ENCODE data around the gene TPGS2.
"Not testable (repeated sequence)": the region's sequence is repeated elsewhere in the genome, so short reads cannot be mapped to it uniquely, and the experiment has no call there.

TPGS2 gene

DNA sequence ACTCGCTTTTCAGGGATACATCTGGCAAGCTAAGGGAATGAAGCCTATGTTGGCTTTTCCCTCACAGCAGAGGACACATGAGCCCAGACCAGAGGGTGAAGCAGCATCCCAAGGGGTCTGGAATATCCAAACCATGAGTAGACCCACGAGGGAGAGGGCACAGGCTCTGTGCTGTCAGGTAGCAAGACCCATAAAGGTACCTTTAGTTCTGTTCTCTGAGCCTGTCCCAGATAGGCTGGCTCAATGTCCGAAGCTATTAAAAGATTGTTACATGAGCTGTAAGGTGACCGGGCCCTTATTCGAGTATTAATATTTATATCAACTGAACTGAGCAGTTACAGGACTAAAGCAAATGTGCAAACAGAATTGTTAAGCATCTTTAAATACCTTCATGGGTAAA lies 52.2 kb downstream of the TPGS2 start:
- FAIRE-seq (no peak), DNase-seq (ENCODE audit: low spot score) (no peak)

DNA sequence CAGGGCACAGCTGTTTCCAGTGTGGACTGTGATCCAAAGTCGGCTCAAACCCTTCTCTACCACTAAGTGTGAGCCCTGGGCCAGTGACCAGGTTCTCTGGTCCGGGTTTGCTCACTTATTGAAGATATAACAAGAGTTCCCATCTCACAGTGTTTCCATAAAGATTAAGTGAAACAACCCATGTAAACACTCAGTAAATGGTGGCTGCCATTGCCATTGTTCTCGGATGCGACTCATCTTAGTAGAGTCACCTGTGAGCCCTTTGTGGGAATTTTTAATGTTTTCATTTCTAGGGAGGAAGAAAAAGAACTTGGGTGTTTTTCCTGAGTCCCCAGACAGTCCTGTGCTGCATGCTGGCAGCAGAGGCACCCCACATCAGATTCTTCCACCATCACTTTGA lies 53.4 kb downstream of the TPGS2 start:
- no peak for DNase-seq (ENCODE audit: low spot score)
- FAIRE-seq = no peak

DNA sequence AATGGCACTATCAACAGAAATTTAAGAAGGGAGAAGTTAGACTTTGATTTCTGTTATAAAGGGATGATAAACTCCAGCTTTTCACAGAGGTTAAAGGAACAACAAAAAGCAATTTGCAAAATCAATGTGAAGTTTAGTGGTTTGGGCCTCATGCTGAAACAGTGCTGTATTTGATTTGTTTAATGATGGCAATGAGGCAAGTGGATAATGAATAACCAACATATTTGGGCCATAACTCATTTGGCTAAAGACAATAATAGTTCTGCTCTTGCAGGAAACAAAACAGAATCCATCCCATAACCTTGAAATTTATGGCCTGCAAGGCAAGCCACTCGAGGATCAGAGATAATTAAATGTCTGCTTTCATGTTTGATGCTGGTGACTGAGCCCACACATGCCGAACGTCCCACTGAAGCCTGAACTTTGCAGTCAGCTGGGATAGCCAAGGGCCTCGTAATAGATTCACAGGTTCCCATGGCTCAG lies 56.5 kb downstream of the TPGS2 start:
- no peak for FAIRE-seq

DNA sequence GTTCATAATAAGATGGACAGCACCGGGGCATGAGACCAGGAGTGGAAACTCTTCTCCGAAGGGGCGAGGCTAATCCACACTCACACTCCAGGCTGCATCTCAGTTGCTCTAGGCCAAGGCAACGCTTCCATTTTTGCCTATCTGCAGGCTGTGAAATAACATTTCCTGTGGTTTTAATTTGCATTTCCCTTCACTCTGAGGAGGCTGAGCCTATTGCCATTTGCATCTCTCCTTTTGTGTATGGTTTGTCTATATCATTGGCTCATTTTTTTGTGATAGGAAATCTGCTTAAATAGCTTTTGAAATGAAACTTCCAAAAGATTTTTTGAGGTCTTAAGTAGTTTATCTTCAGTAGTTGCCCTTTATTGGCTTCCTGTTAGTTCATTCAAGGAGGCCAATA lies 57.6 kb downstream of the TPGS2 start:
- FAIRE-seq = no peak

More for the DNA sequence above, 56.5 kb downstream of the TPGS2 start:
- no peak for DNase-seq (ENCODE audit: low spot score)

DNA sequence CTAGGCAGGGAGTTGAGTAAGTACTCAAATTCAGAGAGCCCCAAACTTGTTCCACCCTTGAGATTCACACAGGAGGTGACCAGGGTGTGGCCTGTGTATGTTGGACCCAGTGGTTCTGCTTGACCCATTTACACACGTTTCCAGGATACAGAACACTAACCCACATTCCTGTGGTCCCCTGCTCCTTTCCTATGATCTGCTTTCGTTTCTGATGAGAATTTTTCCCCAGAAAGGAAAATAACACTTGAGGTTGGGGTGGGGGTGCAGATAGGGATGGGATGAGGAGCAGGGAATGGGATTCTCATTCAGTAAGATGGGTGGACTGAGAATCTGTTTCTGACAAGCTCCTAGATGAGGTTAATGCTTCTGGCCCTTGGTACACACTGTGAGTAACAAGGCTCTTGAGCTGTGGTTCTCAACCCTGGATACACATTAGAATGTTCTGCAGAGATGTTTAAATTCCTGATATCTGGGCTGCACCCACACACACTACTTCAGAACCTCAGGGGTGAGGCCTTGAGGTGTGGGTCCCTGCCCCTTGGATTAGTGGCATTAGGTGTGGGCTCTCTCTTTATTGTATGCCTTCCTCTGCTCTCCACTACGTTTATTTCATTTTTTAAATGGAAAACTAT lies 58.4 kb downstream of the TPGS2 start:
- FAIRE-seq (no peak), DNase-seq (ENCODE audit: low spot score) (no peak)

More for the DNA sequence above, 57.6 kb downstream of the TPGS2 start:
- no peak for DNase-seq (ENCODE audit: low spot score)

DNA sequence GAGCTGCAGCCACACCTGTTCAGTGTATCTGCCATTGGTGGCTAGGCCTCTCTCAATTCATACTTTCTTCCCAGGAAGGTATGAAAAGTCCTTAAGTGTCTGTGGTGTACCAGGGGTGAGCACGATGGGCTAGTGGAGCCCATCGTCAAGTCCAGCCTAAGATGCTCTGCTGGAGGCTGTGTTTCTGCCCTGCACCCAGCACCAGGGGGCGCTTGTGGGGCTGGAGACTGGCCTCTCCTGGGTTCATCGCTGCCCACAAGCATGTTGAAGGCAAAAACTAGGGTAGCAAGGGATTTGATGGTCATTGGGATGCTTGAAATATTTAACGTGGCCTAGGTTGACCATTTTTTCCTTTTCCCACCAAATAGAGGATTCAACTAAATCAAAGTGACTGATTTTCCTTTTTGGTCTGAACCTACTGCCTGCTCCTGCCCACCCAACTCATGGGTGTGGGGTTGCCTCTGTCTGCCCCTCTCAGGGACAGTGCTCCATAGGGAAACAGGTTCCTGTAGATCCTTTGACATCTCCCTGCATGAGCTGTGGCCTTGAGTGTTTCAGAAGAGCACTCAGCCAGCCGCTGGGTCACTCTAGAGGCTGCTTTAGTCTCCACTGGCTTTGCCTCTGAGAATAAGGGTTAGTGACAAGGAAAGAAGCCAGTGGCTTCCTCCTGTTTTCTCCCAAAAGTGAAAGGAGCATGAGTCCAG lies 59.0 kb downstream of the TPGS2 start:
- DNase-seq (ENCODE audit: low spot score) = no peak
- FAIRE-seq = no peak

DNA sequence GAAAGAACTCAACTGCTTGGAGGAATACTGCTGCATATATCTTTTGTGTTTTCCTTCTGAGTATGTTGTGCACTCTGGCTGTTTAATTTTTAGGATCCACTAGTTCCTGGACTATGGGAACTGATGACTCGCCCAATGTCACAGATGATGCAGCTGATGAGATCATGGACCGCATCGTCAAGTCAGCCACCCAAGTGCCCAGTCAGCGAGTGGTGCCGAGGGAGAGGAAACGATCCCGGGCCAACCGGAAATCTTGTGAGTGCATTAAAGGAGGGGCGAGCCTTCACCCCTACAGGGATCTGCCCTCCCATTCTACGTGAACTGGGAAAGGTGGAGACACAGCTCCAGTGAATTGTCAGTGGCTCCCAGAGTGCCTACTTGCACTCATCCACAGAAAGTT lies 59.6 kb downstream of the TPGS2 start:
- DNase-seq (ENCODE audit: low spot score) = no peak
- FAIRE-seq = no peak

DNA sequence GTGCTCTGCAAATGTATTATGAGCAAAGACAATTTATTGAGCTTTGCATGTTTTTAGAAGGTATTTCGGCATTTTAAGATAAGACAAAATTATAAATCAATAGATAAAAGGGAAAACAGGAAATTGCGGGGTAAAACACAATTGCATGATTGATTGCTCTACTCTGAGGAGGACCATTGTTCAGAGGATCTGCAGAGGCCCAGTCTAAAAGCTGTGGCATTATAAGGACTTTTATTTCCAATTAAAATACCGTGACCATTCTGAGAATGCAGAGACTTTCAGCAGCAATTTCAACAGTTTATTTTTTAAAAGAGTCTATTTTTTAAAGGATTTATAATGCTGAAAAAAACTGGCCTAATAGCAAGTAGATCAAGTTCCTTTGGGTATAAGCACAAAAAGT lies 62.0 kb downstream of the TPGS2 start:
- DNase-seq (ENCODE audit: low spot score) (no peak), FAIRE-seq (no peak)

DNA sequence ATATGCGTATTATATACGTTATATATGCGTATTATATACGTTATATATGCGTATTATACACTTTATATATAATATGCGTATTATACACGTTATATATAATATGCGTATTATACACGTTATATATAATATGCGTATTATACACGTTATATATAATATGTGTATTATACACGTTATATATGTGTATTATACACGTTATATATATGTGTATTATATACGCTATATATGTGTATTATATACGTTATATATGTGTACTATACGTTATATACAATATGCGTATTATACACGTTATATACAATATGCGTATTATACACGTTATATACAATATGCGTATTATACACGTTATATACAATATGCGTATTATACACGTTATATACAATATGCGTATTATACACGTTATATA lies 65.8 kb downstream of the TPGS2 start:
- not testable (repeated sequence) for FAIRE-seq

DNA sequence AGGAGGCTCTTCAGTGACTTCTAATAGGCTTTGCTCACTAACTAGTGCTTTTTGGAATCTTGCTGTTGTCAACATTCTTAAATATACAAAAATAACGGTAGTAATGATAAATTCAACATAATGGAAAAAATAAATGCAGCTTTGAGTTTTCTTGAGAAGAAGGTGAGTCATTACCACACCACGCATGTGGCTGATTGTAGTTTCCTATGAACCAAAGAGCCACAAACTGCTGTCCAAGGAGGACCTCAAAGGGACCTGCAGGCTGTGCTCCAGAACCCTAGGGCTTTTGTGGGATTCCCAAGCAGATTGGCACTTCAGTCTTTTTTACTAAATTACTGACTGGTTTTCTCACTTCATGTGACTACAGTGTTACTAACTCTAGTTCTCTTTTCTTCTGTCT lies 66.7 kb downstream of the TPGS2 start:
- FAIRE-seq (no peak), DNase-seq (ENCODE audit: low spot score) (no peak)

More for the DNA sequence above, 65.8 kb downstream of the TPGS2 start:
- not testable (repeated sequence) for DNase-seq (ENCODE audit: low spot score)

DNA sequence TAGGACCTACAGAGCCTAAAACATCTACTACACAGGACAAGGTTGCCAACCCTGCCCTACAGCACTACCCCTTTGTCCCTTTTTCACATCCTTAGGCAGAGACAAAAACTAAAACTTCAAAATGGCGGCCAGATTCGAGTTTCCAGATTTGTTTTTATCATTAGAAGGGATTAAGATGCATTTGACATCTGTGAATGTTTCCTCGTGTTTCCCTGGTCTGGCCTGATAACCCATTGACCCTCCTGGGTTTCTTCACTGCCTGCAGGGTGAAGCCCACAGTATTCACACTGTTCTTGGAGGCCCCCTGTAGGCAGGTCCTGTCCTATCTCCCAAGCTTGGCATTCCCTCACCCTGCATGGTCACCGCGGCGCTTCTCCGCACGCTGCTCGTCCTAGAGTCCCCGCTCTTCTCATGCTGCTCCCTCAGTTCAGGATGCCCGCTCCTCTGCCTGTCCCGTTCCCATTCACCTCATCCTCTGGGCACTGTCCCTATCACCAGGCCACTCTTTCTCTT lies 67.6 kb downstream of the TPGS2 start:
- no peak for DNase-seq (ENCODE audit: low spot score)
- FAIRE-seq = no peak

DNA sequence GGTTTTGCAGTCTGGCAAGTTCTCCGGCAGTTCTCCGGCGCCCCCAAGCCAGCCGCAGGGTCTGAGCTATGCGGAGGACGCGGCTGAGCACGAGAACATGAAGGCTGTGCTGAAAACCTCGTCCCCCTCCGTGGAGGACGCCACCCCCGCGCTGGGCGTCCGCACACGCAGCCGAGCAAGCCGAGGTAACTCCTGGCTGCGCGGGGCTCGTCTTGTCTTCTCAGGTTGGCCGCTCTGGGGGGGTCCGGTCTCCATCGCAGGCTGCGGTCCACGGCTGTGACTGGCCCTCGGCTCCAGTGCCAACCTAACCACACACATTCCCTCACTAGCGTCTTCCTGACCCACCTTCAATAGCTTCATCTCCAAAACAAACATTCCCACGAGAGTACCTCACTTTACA lies 68.2 kb downstream of the TPGS2 start:
- DNase-seq (ENCODE audit: low spot score) = no peak
- FAIRE-seq = no peak

DNA sequence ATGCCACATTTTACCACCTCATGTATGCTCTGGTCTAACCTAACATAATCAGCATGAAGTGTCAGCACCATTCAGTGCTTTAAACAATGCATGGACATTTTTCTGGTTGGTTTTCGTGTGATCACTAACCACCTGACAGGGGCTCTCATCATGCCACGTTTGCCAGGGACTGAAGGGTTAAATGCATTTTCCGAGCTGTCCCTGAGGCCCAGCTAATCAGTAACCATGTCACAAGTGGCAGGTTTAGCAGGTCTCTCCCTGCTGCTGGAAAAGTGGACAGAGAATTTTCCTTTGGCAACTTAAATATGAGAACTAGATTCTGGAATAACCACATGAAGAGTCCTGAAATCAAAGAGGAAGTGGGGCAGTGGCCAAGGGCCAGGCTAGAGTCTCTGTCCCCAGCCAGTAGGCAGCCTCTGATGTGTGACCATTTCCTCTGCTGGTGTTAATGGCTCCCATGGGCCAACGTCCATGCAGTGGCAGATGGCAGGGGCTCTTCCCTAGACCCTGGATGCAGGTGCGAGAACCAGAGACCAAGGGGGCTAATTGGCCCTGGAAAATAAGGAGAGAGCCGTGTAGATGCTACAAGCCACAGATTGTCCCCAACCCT lies 69.5 kb downstream of the TPGS2 start:
- DNase-seq (ENCODE audit: low spot score) (no peak), FAIRE-seq (no peak)

DNA sequence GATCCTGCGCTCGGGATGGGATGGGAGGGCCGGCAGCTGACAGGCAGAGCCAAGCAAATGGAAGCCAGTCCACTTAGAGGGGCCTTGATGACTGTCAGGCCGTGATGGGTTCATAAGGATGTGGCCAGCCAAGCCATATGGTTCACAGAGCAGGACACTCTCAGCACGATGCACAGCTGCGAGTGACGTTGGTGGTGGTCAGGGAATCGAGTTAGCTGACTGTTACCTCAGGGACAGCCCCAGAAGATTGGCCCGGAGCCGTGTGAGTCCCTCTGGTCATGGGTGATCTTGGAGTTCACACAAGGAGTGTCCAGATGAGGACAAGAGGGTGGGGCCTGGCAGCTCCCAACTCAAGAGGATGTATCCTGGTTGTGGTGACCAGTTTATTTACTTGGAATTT lies 70.2 kb downstream of the TPGS2 start:
- DNase-seq (ENCODE audit: low spot score) (no peak), FAIRE-seq (no peak)

DNA sequence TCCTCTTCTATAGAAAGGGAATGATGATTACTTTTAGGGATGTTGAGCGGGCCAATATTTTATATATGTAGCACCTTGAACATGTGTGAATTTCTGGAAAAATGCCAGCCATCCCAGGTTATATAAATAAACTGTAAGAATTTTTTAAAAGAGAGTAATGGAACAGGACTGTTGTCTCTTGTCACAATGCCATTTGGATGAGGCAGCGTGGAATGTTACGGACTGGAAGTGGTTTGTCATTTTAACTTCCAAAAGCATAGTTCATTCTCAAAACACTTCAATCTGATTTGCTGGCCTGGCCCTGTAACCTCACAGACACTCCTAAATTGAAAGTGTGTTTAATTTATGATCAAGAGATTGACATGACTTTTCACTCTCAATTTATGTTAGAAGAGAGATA lies 70.8 kb downstream of the TPGS2 start:
- FAIRE-seq (no peak), DNase-seq (ENCODE audit: low spot score) (no peak)

DNA sequence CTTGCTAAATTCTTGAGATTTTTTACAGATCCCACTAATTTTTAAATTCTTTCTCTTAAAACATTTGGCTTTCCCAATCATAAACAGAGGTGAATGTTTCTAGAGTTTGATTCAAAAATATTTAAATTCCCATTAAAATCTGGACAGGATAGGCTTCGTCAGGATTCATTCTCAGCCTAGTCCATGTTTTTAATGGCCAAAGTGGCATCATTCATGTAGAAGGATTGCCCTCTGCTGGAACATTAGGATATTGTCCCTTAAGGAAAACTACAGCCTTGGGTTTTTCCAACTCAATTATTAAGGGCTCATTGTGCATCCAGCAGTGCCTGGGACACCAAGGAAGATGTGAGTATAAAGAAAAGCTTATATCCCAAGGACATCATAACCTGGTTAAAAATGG lies 71.7 kb downstream of the TPGS2 start:
- peak; percentile 40 for DNase-seq (ENCODE audit: low spot score)

DNA sequence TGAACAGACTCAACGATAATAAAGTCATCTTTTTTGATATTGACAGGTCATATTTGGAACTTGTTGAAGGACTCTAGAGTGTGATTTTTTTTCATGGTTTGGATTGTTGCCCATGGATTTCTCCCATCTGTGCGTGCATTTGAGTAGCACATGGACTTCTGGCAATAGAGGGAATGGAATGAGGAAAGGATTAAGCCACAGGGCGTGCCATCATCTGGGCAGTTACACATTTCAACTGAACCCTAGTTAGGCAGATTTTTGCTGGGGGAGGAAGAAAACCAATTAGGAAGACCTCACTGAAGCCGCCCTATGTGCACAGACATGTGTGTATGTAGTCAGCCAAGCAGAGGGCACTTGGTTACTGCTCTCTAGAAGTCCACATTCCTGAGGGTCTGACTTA lies 72.6 kb downstream of the TPGS2 start:
- DNase-seq (ENCODE audit: low spot score) (no peak), FAIRE-seq (no peak)

More for the DNA sequence above, 71.7 kb downstream of the TPGS2 start:
- FAIRE-seq = no peak

DNA sequence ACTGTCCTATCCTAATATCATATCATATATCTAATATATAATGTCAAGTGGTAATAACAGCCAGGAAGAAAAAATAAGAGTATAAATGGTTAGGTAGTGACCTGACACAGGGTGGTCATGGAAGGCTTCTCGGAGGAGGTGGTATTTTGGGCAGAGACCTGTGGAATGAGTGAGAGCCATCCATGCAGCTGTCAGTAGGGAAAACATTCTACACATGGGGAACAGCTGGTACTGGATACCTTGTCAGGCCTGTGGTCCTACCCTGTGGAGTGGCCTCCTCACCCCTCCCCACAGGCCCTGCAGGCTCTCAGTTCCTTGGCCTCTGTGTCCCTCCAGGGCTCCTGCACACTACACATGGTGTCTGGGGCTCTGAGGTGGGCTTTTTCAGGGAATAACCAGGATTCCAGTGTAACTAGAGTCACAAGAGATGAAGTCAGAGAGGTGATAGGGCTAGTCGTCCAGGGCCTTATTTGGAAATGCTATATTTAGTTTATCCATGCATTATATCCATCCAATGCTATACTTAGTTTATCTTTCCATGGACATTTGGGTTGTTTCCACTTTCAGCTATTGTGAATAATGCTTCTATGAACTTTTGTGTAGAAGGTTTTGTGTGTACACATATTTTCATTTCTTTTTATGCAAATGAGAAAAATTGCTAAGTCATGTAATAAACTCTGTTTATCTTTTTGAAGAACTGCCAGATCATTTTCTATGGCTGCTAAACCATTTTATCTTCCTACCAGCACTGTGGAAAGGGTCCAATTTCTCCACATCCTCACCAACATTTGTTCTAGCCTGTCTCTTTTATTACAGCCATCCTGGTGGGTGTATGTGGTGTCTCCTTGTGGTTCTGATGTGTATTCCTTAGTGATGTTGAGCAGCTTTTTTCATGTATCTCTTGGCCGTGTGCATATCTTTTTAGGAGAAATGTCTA lies 75.6 kb downstream of the TPGS2 start:
- DNase-seq (ENCODE audit: low spot score) (no peak), FAIRE-seq (no peak)

DNA sequence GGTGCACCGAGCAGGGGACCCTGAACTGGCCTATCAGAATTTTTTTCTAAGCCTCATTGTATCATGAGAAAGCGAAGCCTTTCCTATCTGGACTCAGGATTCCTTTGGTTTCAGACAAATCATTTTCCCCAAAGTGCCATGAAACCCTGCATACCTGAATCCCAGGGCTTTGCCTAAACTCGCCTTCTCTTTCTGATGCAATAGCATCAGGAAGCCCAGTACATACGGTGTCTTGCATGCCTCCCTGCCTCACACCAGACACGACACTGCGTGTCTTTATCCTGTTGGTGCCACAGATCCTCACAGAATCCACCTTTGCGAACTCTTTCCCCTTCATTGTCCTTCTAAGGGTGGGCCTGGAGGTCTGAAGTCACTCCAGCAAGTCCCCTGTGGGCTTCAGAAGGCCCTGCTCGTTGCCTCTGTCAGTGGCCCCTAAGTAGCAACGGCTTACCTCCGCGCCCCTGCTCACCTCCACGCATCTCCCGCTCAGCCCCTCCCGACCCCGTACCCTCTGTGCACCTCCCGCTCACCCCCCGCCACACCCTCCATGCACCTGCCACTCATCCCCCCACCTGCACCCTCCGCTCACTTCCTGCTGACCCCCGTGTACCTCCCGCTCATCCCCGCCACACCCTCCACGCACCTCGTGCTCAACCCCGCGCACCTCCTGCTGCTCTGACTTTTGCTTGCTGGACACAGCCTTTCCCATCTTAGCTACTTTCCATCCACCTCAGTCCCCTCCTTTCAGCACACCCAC lies 83.4 kb downstream of the TPGS2 start:
- no peak for FAIRE-seq
- no peak for DNase-seq (ENCODE audit: low spot score)

DNA sequence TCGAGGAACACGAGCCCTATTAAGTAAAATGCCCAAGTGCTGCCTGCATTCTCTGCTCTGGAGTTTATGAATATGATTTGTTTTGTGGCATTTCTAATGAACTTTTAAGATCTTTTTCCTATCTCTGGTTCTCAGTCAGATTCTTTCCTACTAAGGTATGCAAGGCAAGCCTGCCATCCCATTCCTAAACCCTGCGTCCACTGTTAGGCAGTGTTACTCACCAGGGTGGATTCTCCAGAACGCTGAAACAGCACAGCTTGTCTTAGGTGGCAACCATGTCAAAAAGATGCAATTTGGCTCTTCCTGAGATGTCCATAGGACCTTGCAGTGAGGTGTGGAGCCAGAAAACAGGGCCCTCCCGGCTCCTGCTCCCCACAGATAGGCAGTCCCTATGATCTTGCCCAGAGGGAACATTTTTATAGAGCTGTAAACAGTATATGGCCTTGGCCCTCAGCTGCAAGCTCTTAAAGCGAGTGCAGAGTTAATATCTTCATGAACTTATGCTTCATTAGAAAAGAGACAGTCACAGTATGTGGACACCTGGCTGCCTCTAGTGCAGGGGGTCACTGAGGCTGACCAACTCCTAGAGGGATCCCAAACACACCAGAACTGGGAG lies 84.4 kb downstream of the TPGS2 start:
- DNase-seq (ENCODE audit: low spot score) = no peak
- FAIRE-seq = no peak
